NB4 (cell line): ENCODE results near the gene RTP4.

Source experiments
- POLR2A ChIP-seq: IDR thresholded peaks from 2 replicates; pipeline ENCODE4 v1.6.1; 2011; ENCODE audit warnings: mild to moderate bottlenecking; ENCODE audit not compliant: insufficient read length; ENCODE audit errors: extremely low read depth
- TF ChIP-seq, protein P1 (sequence below): IDR thresholded peaks from one replicate; pipeline ENCODE4 v1.5.1; 2012; ENCODE audit warnings: low read depth, low read length

GRCh38 chr3:187370051-187370450, 1.9 kb downstream of the RTP4 start:
- TF ChIP-seq, protein P1, sequence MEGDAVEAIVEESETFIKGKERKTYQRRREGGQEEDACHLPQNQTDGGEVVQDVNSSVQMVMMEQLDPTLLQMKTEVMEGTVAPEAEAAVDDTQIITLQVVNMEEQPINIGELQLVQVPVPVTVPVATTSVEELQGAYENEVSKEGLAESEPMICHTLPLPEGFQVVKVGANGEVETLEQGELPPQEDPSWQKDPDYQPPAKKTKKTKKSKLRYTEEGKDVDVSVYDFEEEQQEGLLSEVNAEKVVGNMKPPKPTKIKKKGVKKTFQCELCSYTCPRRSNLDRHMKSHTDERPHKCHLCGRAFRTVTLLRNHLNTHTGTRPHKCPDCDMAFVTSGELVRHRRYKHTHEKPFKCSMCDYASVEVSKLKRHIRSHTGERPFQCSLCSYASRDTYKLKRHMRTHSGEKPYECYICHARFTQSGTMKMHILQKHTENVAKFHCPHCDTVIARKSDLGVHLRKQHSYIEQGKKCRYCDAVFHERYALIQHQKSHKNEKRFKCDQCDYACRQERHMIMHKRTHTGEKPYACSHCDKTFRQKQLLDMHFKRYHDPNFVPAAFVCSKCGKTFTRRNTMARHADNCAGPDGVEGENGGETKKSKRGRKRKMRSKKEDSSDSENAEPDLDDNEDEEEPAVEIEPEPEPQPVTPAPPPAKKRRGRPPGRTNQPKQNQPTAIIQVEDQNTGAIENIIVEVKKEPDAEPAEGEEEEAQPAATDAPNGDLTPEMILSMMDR = no peak
- no peak for TF ChIP-seq POLR2A
